ENCODE results near the gene C1orf232.

Gene C1orf232

GRCh38 chr1:26168410-26169197 lies at the start of gene C1orf232:
TSS of gene C1orf232 (minus strand) at chr1:26168963. CDS start at chr1:26168499, 464 bp downstream.
- FAIRE-seq: no peak

DNA sequence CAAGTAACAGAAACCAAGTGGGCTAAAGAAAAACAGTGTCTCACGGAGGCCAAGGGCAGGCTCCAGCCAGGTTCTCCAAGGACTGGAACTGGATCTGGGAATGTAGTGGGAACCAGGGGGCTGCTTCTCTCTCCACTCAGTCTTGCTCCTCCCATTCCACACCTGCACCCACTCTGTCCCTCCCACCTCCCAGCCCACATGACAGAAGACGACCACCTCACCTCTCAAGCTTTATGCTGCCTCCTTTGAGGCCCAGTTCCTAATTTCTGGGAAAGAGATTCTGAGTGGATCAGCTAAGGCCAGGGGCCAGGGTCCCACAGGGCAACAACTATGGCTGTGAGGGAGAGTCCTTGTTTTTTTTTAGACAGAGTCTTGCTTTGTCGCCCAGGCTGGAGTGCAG lies 46.5 kb upstream of the C1orf232 start:
- no peak for FAIRE-seq
- DNase-seq (ENCODE audit: low spot score): no peak

More at GRCh38 chr1:26168410-26169197, at the start of gene C1orf232:
- DNase-seq (ENCODE audit: low spot score): no peak

DNA sequence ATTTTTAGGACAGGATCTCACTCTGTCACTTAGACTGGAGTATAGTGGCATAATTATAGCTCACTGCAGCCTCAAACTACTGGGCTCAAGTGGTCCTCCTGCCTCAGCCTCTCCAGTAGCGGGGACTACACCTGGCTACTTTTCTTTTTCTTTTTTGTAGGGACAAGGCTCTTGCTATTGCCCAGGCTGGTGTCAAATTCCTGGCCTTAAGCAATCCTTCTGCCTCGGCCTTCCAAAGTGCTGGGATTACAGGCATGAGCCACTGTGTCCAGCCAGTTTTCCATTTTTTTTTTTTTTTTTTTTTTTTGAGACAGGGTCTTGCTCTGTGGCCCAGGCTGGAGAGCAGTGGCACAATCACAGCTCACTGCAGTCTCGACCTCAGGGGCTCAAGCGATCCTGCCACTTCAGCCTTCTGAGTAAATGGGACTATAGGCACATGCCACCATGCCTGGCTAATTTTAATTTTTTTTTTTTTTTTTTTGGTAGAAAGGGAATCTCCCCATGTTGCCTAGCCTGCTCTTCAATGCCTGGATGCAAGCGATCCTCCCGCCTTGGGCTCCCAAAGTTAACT lies 44.7 kb upstream of the C1orf232 start:
- DNase-seq (ENCODE audit: low spot score): no peak
- no peak for FAIRE-seq

GRCh38 chr1:26212726-26213125 lies 44.0 kb upstream of the C1orf232 start:
- FAIRE-seq (no peak), DNase-seq (ENCODE audit: low spot score) (no peak)

- FAIRE-seq (no peak), DNase-seq (ENCODE audit: low spot score) (peak; percentile 4)
Observed at GRCh38 chr1:26210147-26210870, 41.5 kb upstream of the C1orf232 start.

DNA sequence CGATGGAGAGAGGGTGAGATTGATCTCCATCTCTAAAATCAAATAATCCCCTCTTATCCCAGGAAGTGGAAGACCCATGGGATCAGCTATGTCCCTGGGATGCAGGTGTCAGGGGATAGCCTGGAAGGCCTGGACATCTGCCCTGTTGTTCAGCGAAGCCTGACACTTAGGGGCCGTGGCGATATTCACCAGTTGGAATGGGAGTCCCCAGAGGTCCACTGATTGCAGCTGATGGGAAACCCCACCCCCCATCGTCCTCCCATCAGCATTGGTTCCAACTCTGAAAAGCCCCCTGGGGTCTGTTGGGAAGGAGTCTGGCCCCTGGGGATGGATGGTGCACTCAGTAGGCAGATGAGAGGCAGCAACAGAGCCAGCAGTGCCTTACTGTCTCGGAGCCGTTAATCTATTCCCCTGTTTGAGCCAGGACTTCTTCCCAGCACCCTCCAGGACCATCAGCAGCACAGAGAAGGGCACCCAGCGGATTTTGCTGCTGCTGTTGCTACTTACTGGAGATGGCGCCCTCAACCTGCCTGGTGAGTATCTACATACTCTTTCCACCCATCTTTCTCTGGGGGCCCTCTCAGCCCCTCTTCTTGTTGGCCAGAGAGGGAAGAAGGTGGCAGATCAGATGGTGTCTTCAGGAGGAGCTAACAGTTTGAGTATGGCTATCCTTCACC lies 35.0 kb upstream of the C1orf232 start:
- DNase-seq (ENCODE audit: low spot score): no peak
- FAIRE-seq: no peak

- FAIRE-seq (no peak), DNase-seq (ENCODE audit: low spot score) (no peak)
Observed at GRCh38 chr1:26200413-26200812, 31.6 kb upstream of the C1orf232 start.

DNA sequence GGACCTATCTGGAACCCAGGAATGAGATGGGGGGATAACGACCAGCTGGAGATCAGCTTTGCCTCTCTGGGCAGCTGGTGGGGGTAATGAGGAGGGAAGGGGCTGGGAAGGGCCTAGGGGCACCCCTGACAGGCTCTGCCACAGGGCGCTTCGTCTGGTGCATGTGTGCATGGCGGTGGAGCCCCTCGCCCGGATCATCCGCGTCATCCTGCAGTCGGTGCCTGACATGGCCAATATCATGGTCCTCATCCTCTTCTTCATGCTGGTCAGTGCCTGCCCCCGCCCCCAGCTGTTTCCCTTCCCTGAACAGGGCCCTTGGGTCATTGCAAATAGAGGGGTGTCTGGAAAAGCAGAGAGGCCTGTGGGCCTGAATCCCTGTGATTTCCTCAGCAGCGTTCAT lies 29.1 kb upstream of the C1orf232 start:
- DNase-seq (ENCODE audit: low spot score) (no peak), FAIRE-seq (no peak)

GRCh38 chr1:26197301-26197700 lies 28.5 kb upstream of the C1orf232 start:
- no peak for FAIRE-seq
- DNase-seq (ENCODE audit: low spot score): no peak

- DNase-seq (ENCODE audit: low spot score) (no peak), FAIRE-seq (no peak)
Observed at GRCh38 chr1:26195805-26196204, 27.0 kb upstream of the C1orf232 start.

DNA sequence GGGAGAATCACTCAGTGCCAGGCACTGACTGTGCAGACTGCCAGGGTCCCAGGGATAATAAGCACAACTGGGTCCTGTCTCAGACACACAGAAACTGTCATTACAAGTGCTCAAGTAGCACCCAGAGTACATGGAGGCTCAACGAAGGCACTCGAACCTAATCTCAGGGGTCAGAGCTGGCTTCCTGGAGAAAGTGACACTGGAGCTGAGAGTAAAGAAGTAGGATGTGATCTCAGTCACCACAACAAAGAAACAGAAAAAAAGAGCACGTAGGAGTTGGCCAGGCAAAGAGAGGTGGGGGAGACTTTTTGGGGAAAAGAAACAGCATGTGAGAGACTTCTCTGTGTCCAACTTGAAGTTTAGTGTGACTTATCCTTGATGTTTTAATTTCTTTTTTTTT lies 23.0 kb upstream of the C1orf232 start:
- DNase-seq (ENCODE audit: low spot score): no peak
- FAIRE-seq: no peak

DNA sequence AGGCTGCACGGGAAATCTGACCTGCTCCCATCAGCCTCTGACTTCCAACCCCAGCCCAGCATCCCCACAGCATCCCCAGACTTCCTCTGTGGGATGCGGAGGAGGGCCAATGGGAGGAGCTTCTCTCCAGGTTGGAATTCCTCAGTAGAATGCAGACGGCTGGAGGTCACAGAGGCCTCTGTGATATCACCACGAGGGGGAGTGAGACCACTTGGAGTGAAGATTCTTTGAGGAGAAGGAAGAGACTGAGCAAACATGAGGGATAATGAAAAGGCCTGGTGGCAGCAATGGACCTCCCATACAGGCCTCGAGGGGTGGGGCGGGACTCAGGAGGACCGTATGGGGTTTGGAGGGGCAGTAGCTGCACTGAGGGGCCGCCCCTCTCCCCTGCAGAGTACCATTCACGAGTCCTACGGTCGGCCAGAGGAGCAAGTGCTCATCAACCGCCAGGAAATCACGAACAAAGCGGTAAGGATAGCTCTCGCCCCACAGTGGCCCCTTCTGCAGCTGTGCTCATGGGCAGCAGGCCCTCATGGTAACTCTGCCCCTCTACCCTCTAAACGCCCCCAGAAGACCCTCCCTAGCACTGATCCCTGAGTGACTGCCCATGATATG lies 21.7 kb upstream of the C1orf232 start, which contains the start of gene CATSPER4:
TSS of gene CATSPER4 (plus strand) at position 230 of the 615 bp plus-strand sequence. CDS start at position 256, 26 bp downstream.
- no peak for FAIRE-seq
- DNase-seq (ENCODE audit: low spot score): peak; percentile 64

DNA sequence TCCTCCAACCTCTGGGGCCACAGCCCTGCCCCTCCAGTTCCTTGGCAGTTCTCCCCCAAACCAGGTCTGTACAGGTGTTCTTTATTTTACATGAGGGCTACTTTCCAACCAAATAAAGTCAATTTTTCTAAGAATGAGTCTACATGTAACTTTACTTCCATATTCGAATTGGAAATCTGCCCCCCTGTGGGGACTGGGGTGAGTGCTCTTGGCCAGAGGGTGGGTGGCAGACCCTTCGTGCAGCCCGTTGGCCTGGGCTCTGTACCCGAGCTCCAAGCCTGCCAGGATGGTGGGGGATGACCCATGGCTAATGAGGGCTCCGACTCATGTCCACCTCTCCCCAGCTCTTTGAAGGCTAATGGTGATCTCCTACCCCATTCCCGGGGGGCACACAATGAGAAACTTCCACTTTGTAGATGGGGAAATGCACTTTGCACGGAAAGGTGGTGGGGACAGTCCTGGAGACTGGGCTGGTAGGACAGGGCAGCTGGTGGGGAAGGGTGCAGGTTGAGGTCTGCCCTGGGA lies 21.1 kb upstream of the C1orf232 start:
- no peak for FAIRE-seq
- DNase-seq (ENCODE audit: low spot score): no peak

DNA sequence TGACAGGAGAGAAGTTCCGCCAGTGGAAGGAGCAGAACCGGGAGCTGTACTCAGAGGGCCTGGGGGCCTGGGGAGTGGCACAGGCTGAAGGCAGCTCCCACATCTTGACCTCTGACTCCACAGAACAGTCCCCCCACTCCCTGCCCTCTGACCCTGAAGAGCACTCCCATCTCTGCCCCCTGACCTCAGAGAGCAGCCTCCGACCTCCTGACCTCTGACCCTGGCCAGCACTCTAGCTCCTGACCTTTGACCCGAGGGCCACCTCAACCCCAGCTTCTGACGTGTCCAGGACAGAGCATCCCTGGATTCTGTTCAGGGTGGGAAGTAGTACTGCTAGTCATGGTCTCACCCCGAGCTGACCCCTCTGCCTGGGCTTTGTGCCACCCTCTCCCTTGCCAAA lies 20.6 kb upstream of the C1orf232 start:
- no peak for DNase-seq (ENCODE audit: low spot score)

DNA sequence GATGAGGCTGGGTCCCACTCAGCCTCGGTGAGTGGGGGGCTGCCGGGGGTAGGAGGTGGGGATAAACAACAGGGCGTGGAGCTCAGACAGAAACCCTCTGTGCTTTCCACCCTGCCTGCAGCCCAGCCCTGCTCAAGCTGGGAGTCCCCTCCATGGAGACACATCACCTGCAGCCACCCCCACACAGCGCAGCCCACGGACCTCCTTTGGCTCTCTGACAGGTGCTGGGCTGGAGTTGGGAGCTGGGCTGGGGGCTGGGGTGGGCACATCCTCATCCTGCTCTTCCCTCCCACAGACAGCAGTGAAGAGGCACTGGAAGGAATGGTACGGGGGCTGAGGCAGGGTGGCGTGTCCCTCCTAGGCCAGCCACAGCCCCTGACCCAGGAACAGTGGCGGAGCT lies 19.7 kb upstream of the C1orf232 start:
- FAIRE-seq (no peak), DNase-seq (ENCODE audit: low spot score) (no peak)

More for the DNA sequence above, 20.6 kb upstream of the C1orf232 start:
- no peak for FAIRE-seq

DNA sequence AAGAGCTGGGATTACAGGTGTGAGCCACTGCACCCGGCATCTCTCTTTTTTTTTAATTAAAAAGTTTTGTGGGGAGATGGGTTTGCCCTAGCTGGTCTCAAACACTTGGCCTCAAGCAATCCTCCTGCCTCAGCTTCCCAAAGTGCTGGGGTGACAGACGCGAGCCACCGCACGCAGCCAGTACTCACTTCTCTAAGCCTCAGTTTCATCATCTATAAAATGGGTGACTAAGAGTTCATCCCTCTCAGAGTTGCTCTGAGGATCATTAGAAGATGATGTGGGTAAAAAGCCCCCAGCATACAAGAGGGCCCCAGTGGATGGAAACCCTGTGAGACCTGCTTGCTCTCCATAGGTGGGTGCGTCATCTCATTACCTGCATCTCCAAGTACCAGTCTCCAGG lies 19.1 kb upstream of the C1orf232 start:
- no peak for FAIRE-seq
- no peak for DNase-seq (ENCODE audit: low spot score)

- no peak for DNase-seq (ENCODE audit: low spot score)
- no peak for FAIRE-seq
Observed at GRCh38 chr1:26184883-26185282, 16.1 kb upstream of the C1orf232 start.

DNA sequence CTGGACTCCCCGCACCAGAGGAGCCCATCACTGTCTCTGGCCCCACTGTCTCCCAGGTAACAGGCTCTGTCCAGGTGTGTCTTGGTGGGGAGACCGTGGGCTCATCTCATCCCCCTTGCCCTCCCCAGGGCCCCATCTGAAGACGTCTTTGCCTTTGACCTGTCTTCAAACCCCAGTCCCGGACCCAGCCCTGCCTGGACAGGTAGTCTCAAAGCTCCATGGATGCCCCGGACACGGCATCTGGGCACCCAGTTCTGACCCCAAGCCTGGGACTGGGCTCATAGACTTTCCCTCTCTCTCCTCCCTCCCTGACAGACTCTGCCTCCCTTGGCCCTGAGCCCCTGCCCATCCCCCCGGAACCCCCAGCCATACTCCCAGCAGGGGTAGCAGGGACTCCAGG lies 15.3 kb upstream of the C1orf232 start:
- DNase-seq (ENCODE audit: low spot score): no peak
- no peak for FAIRE-seq

DNA sequence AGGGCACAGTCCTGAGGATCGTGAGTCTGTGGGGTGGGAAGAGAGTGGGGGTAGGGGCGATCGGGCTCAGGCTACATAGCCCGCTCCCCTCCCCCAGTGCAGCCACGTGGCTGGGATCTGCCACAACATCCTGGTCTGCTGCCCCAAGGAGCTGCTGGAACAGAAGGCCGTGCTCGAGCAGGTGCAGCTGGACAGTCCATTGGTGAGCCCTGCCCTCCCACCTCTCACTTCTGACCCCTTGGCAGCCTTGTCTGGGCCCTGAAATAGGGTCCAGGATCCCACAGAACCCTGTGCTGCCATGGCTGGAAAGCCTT lies 13.6 kb upstream of the C1orf232 start:
- FAIRE-seq (no peak), DNase-seq (ENCODE audit: low spot score) (no peak)

DNA sequence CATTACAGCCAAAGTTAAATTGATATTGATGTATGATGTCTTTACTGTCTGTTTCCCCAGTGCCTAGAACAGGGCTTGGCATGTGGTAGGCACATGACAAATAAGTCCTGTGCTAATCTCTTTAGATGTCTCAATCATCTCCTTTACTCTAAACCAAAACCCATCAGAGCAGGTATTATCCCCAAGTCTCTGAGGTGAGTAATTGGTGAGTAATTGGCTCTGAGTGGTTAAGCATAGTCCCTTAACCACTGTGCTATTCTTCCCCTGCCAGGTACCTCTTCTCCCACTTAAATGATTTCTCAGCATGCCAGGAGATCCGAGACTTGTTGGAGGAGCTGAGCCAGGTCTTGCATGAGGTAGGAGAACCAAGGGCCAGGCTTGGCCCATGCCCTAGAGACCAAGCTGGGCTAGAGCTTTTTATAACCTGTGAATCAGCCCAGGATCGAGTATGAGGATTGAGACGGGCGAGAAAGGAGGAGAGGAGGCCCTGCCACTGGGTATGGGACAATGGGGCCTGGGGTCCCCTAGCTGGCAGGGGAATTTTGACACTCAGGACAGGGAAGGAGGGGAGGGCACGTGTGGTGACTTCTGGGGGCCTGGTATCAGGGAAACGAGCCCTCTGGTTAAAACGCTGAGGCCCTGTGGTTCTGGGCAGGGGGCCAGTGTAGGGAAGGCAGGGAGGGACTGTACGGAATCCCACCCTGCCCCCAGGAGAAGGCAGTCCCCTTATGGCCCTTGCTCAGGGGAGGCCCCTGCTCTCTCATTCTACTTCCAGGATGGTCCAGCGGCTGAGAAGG lies 13.0 kb upstream of the C1orf232 start:
- DNase-seq (ENCODE audit: low spot score): peak; percentile 76

More for the DNA sequence above, 13.0 kb upstream of the C1orf232 start:
- FAIRE-seq: peak; percentile 88

Data from RCC 7860 (cell line).